Measurements from ENCODE around the gene FBF1. TPM values are rescaled to one million over a fixed set of nuclear protein-coding genes. Genes with fewer than 3 reads are reported as not detected.
"Not testable (repeated sequence)": the region's sequence is repeated elsewhere in the genome, so short reads cannot be mapped to it uniquely, and the experiment has no call there.

Gene FBF1
- total RNA-seq, 2 experiments from 2014 or later: 13.2 to 16.2 TPM

DNA sequence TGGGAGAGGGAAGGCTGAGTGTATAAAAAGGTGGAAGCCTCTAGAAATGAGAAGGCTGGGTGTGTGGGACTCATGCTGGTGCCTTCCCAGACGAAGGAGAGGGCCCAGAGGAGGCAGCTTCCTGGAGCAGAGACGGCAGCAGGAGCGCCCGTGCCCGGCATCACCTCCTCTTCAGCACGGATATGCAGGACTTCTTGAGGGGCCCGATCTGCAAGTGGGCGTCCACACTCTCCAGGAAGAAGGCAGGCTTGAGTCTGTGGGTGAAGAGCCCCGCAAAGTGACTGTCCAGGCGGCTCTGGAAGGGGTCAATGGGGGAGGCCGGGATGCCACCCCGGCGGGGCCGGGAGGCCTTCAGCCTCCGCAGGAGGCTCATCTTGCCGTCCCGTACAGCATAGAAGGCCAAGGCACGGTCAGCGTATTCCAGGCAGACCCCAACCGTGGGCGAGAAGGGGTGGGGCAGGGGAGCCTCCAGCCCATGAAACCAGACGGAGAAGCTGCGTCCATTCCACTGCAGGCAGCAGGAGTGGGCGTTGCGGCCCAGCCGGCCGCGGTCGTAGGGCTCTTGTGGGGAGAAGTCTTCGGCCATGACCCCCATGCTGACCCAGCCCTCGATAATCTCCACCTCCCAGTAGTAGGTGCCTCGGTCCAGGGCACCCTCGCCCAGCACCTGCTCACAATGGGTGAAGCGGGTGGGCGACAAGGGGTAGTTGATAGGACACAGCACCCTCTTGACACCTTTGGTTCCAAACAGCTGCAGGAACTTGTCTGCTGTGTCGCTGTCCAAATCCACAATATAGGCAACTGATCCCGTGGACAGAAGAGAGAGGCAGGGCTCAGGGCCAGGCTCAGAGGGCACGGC is 66.3 kb downstream of the FBF1 start:
- Mint-ChIP-seq H3K4me3 (no peak overlapping the region), H3K4me1 (ENCODE audit: low read depth) (peaks cover 26% of the 10 kb centered on the region), H3K27me3 (no peaks in the 10 kb centered on the region), H3K27ac (no peak overlapping the region), H3K36me3 (ENCODE audit: low read depth) (peaks cover 3% of the 10 kb centered on the region), H3K9me3 (no peaks in the 10 kb centered on the region)
- ATAC-seq (no peak), DNase-seq (no peak)
- CTCF ChIA-PET: interaction anchor here (1.1 to 9.5 kb wide), 6 partner anchors 9 to 20 kb away, joined by 3 to 107 read pairs (median 30); partner anchors contain the start of genes TRIM65 and WBP2
- POLR2A ChIA-PET: interaction anchor here (0.9 to 6.5 kb wide), 6 partner anchors 10 to 52 kb away, joined by 3 to 100 read pairs (median 12); partner anchors contain the start of genes TRIM65 and WBP2
- intact Hi-C loops (cut with micrococcal nuclease): no loop called here
- no peak for TF ChIP-seq CTCF (IDR thresholded peaks at IDR 0.05)

DNA sequence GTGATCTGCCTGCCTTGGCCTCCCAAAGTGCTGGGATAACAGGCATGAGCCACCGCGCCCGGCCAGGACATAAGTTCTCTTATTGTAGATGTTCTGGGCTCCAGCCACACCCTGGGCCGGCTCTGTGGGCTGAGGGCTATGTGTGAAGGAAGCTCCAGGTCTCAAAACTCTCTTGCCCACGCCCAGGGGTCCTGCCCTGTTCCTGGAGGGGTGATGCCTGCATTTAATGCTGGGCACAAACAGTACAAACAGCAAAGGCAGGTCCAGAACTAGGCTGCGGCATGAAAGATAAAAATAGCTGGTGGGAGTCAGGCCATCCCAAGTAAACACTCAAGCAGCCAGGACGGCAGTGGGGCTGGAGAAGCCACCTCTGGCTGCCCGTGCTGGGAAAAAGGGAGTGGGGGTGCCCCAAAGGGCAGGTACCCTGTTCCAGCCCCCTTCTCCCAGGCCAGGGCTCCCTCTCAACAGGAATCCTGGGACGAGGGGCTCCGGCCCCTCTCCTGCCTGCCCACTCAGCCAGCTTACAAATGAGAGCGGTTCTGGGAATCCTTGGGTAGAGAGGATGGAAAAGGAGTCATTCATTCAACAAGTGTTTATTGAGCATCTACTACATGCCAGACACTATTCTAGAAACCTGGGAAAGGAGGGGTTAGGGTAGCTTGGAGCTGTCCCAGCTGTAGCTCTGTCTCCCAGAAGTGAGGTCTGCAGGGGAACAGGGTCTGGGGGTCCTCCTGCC is 67.1 kb downstream of the FBF1 start:
- ATAC-seq (no peak), DNase-seq (no peak)
- CTCF ChIA-PET: interaction anchor here (1.0 to 9.5 kb wide), 4 partner anchors 9 to 22 kb away, joined by 3 to 107 read pairs (median 9); partner anchors contain the start of gene WBP2
- no peaks in the 10 kb centered on the region for H3K27me3 Mint-ChIP-seq
- H3K9me3 Mint-ChIP-seq: no peaks in the 10 kb centered on the region
- intact Hi-C loops (cut with micrococcal nuclease): no loop called here
- H3K4me1 Mint-ChIP-seq (ENCODE audit: low read depth): peaks cover 26% of the 10 kb centered on the region
- H3K27ac Mint-ChIP-seq: no peak overlapping the region
- H3K36me3 Mint-ChIP-seq (ENCODE audit: low read depth): peaks cover 3% of the 10 kb centered on the region
- H3K4me3 Mint-ChIP-seq: no peak overlapping the region
- POLR2A ChIA-PET: interaction anchor here (0.9 to 6.5 kb wide), 6 partner anchors 9 to 51 kb away, joined by 3 to 72 read pairs (median 6); partner anchors contain the start of genes MRPL38 and WBP2
- no peak for TF ChIP-seq CTCF (IDR thresholded peaks at IDR 0.05)

- Mint-ChIP-seq H3K4me3 (no peak overlapping the region), H3K36me3 (ENCODE audit: low read depth) (peaks cover 3% of the 10 kb centered on the region), H3K4me1 (ENCODE audit: low read depth) (peaks cover 25% of the 10 kb centered on the region), H3K27ac (peak overlapping the region; percentile 75), H3K27me3 (no peaks in the 10 kb centered on the region), H3K9me3 (no peaks in the 10 kb centered on the region)
- TF ChIP-seq CTCF (IDR thresholded peaks at IDR 0.05): no peak
- ChIA-PET POLR2A (interaction anchor here (1.0 to 6.5 kb wide), 3 partner anchors 15 to 32 kb away, joined by 4 to 72 read pairs (median 5); partner anchors contain the start of genes MRPL38, TRIM65 and WBP2), CTCF (interaction anchor here (1.0 to 9.5 kb wide), 7 partner anchors 8 to 42 kb away, joined by 3 to 107 read pairs (median 3); partner anchors contain the start of gene WBP2)
- peak; percentile 66 for DNase-seq
- intact Hi-C loops (cut with micrococcal nuclease): no loop called here
- peak; percentile 20 for ATAC-seq
Measured at GRCh38 chr17:75872434-75873351, 68.1 kb downstream of the FBF1 start.

DNA sequence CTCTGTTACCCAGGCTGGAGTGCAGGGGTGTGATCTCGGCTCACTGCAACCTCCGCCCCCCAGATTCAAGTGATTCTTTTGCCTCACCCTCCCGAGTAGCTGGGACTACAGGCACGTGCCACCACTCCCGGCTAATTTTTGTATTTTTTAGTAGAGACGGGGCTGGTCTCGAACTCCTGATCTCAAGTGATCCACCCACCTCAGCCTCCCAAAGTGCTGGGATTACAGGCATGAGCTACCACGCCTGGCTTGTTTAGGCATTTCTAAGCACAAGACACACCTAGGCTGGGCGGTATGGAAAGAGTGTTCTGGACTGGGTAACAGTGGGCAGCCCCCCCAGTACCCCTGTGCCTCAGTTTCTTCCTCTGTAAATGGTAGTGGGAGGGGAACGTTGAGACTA is 70.6 kb downstream of the FBF1 start:
- H3K27me3 Mint-ChIP-seq, H3K27ac Mint-ChIP-seq: not testable (repeated sequence)
- POLR2A ChIA-PET: interaction anchor here (1.3 kb wide), 1 partner anchor 9 kb away, joined by 3 read pairs; no protein-coding TSS in a partner anchor

More for the DNA sequence above, 70.6 kb downstream of the FBF1 start:
- intact Hi-C loops (cut with micrococcal nuclease); H3K4me3 Mint-ChIP-seq; ATAC-seq; H3K9me3 Mint-ChIP-seq; H3K36me3 Mint-ChIP-seq (ENCODE audit: low read depth); DNase-seq: not testable (repeated sequence)
- H3K4me1 Mint-ChIP-seq (ENCODE audit: low read depth): peaks cover 17% of the 10 kb centered on the region
- CTCF ChIA-PET: interaction anchor here (1.0 to 9.5 kb wide), 2 partner anchors 8 to 10 kb away, joined by 6 to 107 read pairs; partner anchors contain the start of gene TRIM47

Measured in activated CD8-positive, alpha-beta T cell treated with anti-CD3 and anti-CD28 coated beads for 36 hours (primary cell).